Stimulated activated CD4-positive, alpha-beta T cell treated with anti-CD3 and anti-CD28 coated beads, TNF-alpha, amount 100 ng/mL, for 4 hours (primary cell): ENCODE measurements around the gene BLM.

ENCODE experiments used
- DNase-seq, 3 experiments: peaks; one replicate each; pipeline ENCODE4 v3.0.0-alpha.2; 2020; ENCODE audit warnings: low read depth in 3 of 3

BLM gene

DNA sequence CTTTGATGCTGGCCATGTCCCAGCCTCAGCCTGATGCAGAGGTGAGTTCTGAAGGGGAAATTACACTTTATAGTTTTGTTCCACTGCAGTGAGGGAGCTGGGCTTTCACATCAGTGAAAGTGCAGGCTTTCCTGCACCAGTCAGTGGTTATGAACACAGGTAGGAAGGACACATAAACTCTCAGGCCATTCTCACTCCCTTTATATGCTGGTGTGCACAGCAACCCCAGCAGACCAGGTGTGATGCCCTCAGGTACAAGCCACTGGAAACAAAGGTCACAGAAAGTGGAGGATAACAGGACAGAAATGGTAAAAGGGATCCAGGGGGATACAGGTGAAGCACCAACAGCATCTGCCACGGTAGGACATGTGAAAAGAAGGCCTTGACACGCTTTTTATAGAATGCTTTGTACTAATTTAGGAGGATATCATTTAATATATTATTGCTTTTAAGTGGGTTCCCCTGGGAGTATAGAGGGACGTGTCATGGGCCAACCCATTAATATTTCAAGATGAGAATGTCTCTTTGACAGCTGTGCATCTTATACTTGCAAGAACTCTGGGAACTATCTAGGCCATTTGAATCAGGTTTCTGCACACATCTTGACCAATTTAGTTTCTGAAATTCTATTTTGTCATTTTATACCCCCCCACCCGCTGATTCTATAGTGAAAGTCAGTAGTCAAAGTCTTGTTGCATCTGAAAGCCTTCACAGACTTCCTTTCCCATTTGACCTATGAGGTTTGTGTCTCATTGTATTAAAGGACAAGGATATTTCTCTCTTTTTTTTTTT, 25.0 kb upstream of the BLM start:
- DNase-seq = no peak

- no peak for DNase-seq
These were observed 22.2 kb upstream of the BLM start for GRCh38 chr15:90694987-90695386.

GRCh38 chr15:90697175-90697574, 20.0 kb upstream of the BLM start:
- no peak for DNase-seq

- DNase-seq = no peak
These were observed 18.5 kb upstream of the BLM start for GRCh38 chr15:90698629-90699028.

DNA sequence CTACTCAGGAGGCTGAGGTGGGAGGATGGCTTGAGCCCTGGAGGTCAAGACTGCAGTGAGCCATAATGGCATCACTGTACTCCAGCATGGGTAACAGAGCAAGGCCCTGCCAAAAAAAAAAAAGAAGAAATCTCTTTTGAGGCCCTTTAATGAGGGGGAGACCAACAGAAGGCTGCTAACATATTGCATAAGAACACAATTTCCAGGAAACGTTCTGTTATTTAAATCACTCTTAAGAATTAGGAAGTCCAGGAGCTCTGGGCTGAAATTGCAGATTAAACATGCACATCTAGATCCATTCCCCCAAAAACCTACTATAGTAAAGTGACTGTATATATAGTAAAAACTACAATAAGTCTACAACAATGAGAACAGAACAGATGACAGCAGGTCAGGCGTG, 16.1 kb upstream of the BLM start:
- DNase-seq = no peak

- DNase-seq = no peak
These were observed 15.1 kb upstream of the BLM start for GRCh38 chr15:90701880-90702630.

- no peak for DNase-seq
These were observed 13.7 kb upstream of the BLM start for GRCh38 chr15:90703455-90703854.

DNA sequence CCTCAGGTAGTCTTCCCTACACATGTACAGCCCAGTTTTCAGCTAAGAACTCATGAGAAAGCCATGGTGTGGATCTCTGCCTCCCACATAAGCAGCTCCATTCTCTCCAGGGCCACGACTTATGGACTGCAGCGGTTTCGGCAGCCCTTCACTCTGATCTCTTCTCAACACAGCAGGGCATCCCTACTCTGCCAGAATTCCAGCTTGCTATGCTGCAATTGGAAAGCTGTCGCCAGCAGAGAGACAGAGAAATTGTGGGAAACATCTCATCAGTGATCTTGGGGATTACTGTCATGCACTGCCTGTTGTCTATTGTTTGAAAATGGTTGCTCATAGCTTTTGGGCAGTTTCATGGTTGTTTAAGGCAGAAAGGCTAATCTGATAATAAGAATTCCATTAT, 11.9 kb upstream of the BLM start:
- no peak for DNase-seq

- no peak for DNase-seq
These were observed 10.5 kb upstream of the BLM start for GRCh38 chr15:90706394-90707327.

DNA sequence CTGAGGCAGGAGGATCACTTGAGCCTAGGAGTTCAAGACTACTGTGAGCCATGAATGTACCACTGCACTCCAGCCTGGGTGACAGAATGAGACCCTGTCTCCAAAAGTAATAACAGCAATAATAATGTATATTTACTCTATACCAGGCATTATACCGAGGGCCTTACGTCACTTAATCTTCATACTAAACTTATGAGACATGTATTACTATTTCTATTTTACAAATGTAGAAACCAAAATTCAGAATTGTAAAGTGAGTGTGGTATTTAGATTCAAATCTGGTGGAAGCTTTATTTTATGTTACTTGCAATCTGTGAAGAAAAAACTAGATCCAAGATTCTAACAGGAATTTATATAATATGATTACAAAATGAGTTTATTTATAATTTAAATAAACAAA, 9.7 kb upstream of the BLM start:
- DNase-seq = no peak

DNA sequence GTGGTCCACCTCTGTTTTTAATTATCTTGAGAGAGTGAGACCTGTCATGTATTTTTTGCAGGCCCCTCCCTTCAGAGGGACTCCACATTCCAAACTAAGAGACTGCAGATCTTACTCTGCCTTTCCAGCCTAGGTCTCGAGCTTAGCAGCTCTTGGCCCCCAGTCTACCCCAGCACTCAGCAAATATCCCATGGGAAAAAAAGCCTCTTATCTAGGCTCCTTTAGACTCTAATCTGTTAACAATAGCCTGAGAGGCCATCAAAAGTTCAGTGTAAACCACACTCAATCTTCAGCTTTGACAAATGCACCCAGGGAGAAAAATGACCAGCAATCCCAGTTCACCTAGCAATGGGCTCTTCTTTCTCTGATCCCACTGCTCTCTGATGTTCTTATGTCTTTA, 8.6 kb upstream of the BLM start:
- DNase-seq = no peak

- DNase-seq = no peak
These were observed 7.9 kb upstream of the BLM start for GRCh38 chr15:90709278-90709677.

- DNase-seq = no peak
These were observed 6.6 kb upstream of the BLM start for GRCh38 chr15:90710436-90711027.

GRCh38 chr15:90711418-90711824, 5.7 kb upstream of the BLM start:
- DNase-seq = no peak

DNA sequence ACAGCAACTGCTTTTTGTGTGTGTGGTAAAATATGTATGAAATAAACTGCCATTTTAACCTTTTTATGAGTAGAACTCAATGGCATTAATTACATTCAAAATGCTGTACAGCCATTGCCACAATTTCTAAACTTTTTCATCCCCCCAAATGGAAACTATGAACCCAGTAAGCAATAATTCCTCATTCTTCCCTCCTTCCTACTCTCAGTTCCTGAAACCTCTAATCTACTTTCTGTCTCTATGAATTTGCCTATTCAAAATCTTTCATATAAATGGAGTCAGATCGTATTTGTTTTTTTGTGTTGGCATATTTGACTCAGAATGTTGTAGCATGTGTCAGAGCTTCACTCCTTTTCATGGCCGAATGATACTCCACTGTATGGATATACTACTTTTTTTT, 5.3 kb upstream of the BLM start:
- no peak for DNase-seq

DNA sequence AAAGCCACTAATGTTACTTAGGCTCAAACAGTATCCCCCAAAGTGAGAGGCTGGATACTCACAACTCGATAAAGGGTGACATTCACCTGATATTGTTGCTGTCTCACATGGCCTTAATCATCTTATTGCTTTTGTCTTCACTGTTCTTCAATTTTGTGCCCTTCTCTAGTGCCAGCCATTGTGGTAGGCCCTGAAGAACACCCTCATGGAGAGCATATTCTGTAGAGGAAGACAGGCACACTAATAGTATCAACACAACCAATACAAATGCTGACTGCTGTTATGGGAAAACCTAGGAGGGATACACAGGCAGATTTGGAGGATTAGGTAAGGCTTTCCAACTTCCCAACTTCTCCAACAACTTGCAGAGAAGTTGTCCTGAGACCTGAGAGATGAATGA, 4.1 kb upstream of the BLM start:
- DNase-seq = no peak

DNA sequence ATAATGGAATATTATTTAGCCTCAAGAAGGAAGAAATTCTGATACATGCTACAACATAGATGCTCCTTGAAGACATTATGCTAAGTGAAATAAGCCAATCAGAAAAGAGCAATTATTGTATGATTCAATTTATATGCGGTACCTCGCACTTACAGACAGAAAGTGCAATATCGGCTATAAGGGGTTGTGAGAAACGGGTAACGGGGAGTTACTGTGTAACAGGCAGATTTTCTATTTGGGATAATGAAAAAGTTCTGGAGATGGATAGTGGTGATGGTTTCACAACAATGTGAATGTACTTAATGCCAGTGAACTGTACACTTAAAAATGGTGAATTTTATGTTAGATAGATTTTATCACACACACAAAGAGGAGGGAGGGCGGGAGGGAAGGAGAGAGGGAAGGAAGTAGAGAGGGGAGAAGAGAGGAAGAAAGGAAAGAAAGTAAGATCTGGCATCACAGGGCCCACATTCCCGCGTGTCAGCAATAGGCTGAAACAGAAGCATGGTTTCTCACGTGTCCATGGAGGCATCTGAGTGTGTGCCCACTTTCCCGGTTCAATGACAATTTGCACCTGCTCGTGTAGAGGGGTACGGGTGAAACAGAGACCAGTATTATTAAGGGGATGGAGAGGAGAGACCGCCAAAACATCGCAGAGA, 700 bp upstream of the BLM start:
- no peak for DNase-seq

DNA sequence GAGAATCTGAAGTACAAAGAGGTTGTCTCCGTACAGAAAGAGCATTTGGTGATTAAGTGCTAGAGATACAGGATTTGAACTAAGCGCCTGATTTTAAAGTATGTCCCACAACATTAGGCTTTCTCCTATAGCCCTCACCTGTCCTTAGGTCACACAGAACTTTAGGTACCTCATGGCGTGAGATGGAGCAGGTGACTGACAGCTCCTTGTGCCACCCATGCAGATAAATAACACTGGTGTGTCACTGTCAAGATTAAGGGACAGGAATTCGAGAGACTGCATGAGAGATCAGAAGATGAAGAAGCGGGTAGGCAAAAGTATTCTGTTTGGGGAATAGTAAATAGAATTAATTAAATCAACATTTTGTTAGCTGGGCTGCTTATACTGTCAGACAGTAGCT, 1.1 kb downstream of the BLM start:
- DNase-seq = no peak

GRCh38 chr15:90720131-90720530, 3.0 kb downstream of the BLM start:
- no peak for DNase-seq

GRCh38 chr15:90729261-90729660, 12.1 kb downstream of the BLM start:
- no peak for DNase-seq

DNA sequence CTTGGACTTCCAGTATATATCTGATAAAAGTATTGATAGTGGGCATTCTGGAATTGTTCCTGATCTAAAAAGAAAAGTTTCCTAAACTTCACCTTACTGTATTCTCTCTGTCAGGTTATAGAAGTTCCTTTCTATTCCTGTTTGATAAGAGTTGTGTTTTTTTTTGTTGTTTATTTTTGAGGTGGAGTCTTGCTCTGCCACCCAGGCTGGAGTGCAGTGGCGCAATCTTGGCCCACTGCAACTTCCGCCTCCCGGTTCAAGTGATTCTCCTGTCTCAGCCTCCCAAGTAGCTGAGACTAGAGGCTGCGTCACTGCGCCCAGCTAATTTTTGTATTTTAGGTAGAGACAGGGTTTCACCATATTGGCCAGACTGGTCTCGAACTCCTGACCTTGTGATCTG, 13.1 kb downstream of the BLM start:
- no peak for DNase-seq
